T-helper 2 cell treated with Interferon-gamma antibody and Interleukin-4, amounts not matched to agents 5 μg/mL and 100 μg/mL, for 36 hours (primary cell): Measurements from ENCODE around the gene NAA38.
A peak's percentile ranks its signal among the peaks of the same experiment; 100 is the strongest.

Experiments
- DNase-seq: peaks from one replicate; pipeline ENCODE4 v3.0.0; 2021; ENCODE audit warnings: low spot score
- H3K27ac Mint-ChIP-seq: one replicate; pipeline ENCODE4 v1.8.0; 2021; ENCODE audit warnings: mild to moderate bottlenecking, mixed read lengths
- H3K27me3 Mint-ChIP-seq: one replicate; pipeline ENCODE4 v1.8.0; 2021; ENCODE audit warnings: low read depth, mixed read lengths
- H3K36me3 Mint-ChIP-seq: one replicate; pipeline ENCODE4 v1.8.0; 2021; ENCODE audit warnings: low read depth, mixed read lengths
- H3K4me1 Mint-ChIP-seq: one replicate; pipeline ENCODE4 v1.8.0; 2021; ENCODE audit warnings: low read depth, mixed read lengths
- H3K4me3 Mint-ChIP-seq: one replicate; pipeline ENCODE4 v1.8.0; 2022; ENCODE audit warnings: mild to moderate bottlenecking, moderate library complexity, mixed read lengths
- H3K9me3 Mint-ChIP-seq: one replicate; pipeline ENCODE4 v1.8.0; 2021; ENCODE audit warnings: mixed read lengths

NAA38 gene

GRCh38 chr17:7843536-7844291 lies 13.6 kb downstream of the NAA38 start:
- H3K9me3 Mint-ChIP-seq = no peaks in the 10 kb centered on the region
- H3K27ac Mint-ChIP-seq = peak overlapping the region; percentile 99
- peaks cover 42% of the 10 kb centered on the region for H3K4me1 Mint-ChIP-seq
- H3K4me3 Mint-ChIP-seq = peak overlapping the region; percentile 99
- H3K27me3 Mint-ChIP-seq = no peaks in the 10 kb centered on the region
- peaks cover 2% of the 10 kb centered on the region for H3K36me3 Mint-ChIP-seq
- DNase-seq = peak; percentile 85

- Mint-ChIP-seq H3K4me1 (peaks cover 46% of the 10 kb centered on the region), H3K9me3 (no peaks in the 10 kb centered on the region)
- no peak for DNase-seq
Observed at GRCh38 chr17:7843257-7843535, 14.2 kb downstream of the NAA38 start.

GRCh38 chr17:7842380-7843256 lies 14.7 kb downstream of the NAA38 start:
- H3K27ac Mint-ChIP-seq = peak overlapping the region; percentile 99
- H3K9me3 Mint-ChIP-seq = no peaks in the 10 kb centered on the region
- no peaks in the 10 kb centered on the region for H3K27me3 Mint-ChIP-seq
- peak overlapping the region; percentile 99 for H3K4me3 Mint-ChIP-seq
- peaks cover 49% of the 10 kb centered on the region for H3K4me1 Mint-ChIP-seq
- peak; percentile 96 for DNase-seq
- H3K36me3 Mint-ChIP-seq = peaks cover 2% of the 10 kb centered on the region

More at GRCh38 chr17:7843257-7843535, 14.2 kb downstream of the NAA38 start:
- H3K27ac Mint-ChIP-seq = peak overlapping the region; percentile 99
- H3K4me3 Mint-ChIP-seq = peak overlapping the region; percentile 99
- peaks cover 2% of the 10 kb centered on the region for H3K36me3 Mint-ChIP-seq
- no peaks in the 10 kb centered on the region for H3K27me3 Mint-ChIP-seq

GRCh38 chr17:7841915-7842379 lies 15.4 kb downstream of the NAA38 start:
- H3K27ac Mint-ChIP-seq = peak overlapping the region; percentile 99
- no peaks in the 10 kb centered on the region for H3K9me3 Mint-ChIP-seq
- H3K36me3 Mint-ChIP-seq = peaks cover 2% of the 10 kb centered on the region
- peaks cover 55% of the 10 kb centered on the region for H3K4me1 Mint-ChIP-seq
- H3K4me3 Mint-ChIP-seq = peak overlapping the region; percentile 99
- peak; percentile 85 for DNase-seq
- no peaks in the 10 kb centered on the region for H3K27me3 Mint-ChIP-seq

GRCh38 chr17:7841396-7841914 lies 15.9 kb downstream of the NAA38 start:
- Mint-ChIP-seq H3K36me3 (no peaks in the 10 kb centered on the region), H3K27me3 (no peaks in the 10 kb centered on the region), H3K9me3 (no peaks in the 10 kb centered on the region), H3K4me1 (peaks cover 60% of the 10 kb centered on the region), H3K4me3 (peak overlapping the region; percentile 99), H3K27ac (peak overlapping the region; percentile 91)
- DNase-seq = peak; percentile 87

GRCh38 chr17:7840875-7841274 lies 16.5 kb downstream of the NAA38 start:
- Mint-ChIP-seq H3K4me3 (peak overlapping the region; percentile 85), H3K4me1 (peaks cover 62% of the 10 kb centered on the region), H3K27ac (peak overlapping the region; percentile 91), H3K27me3 (no peaks in the 10 kb centered on the region), H3K9me3 (no peaks in the 10 kb centered on the region), H3K36me3 (no peaks in the 10 kb centered on the region)
- DNase-seq = no peak

- Mint-ChIP-seq H3K27me3 (no peaks in the 10 kb centered on the region), H3K4me1 (peaks cover 59% of the 10 kb centered on the region), H3K4me3 (peak overlapping the region; percentile 85), H3K27ac (peak overlapping the region; percentile 60), H3K36me3 (no peaks in the 10 kb centered on the region), H3K9me3 (no peaks in the 10 kb centered on the region)
- no peak for DNase-seq
Observed at GRCh38 chr17:7840441-7840840, 16.9 kb downstream of the NAA38 start.

GRCh38 chr17:7839876-7840261 lies 17.5 kb downstream of the NAA38 start:
- H3K4me1 Mint-ChIP-seq = peaks cover 61% of the 10 kb centered on the region
- no peak for DNase-seq
- no peaks in the 10 kb centered on the region for H3K27me3 Mint-ChIP-seq
- H3K9me3 Mint-ChIP-seq = no peaks in the 10 kb centered on the region
- H3K27ac Mint-ChIP-seq = no peak overlapping the region
- H3K36me3 Mint-ChIP-seq = no peaks in the 10 kb centered on the region
- peak overlapping the region; percentile 11 for H3K4me3 Mint-ChIP-seq

- H3K4me1 Mint-ChIP-seq = peaks cover 62% of the 10 kb centered on the region
- H3K4me3 Mint-ChIP-seq = peak overlapping the region; percentile 71
- no peaks in the 10 kb centered on the region for H3K27me3 Mint-ChIP-seq
- no peaks in the 10 kb centered on the region for H3K36me3 Mint-ChIP-seq
- H3K27ac Mint-ChIP-seq = peak overlapping the region; percentile 54
- no peaks in the 10 kb centered on the region for H3K9me3 Mint-ChIP-seq
- no peak for DNase-seq
Observed at GRCh38 chr17:7839190-7839875, 18.0 kb downstream of the NAA38 start.

GRCh38 chr17:7838090-7839075 lies 19.0 kb downstream of the NAA38 start:
- peaks cover 3% of the 10 kb centered on the region for H3K27me3 Mint-ChIP-seq
- H3K9me3 Mint-ChIP-seq = no peaks in the 10 kb centered on the region
- peaks cover 65% of the 10 kb centered on the region for H3K4me1 Mint-ChIP-seq
- peak overlapping the region; percentile 71 for H3K27ac Mint-ChIP-seq
- H3K4me3 Mint-ChIP-seq = peak overlapping the region; percentile 88
- H3K36me3 Mint-ChIP-seq = no peaks in the 10 kb centered on the region
- DNase-seq = no peak

GRCh38 chr17:7837408-7838088 lies 19.8 kb downstream of the NAA38 start:
- H3K27ac Mint-ChIP-seq = peak overlapping the region; percentile 70
- H3K4me1 Mint-ChIP-seq = peaks cover 62% of the 10 kb centered on the region
- peak overlapping the region; percentile 88 for H3K4me3 Mint-ChIP-seq
- H3K36me3 Mint-ChIP-seq = no peaks in the 10 kb centered on the region
- H3K9me3 Mint-ChIP-seq = no peaks in the 10 kb centered on the region
- DNase-seq = no peak
- peaks cover 5% of the 10 kb centered on the region for H3K27me3 Mint-ChIP-seq

- DNase-seq = peak; percentile 48
- peak overlapping the region; percentile 88 for H3K4me3 Mint-ChIP-seq
- peaks cover 6% of the 10 kb centered on the region for H3K27me3 Mint-ChIP-seq
Observed at GRCh38 chr17:7836596-7837407, 20.6 kb downstream of the NAA38 start.

More at GRCh38 chr17:7836596-7837407, 20.6 kb downstream of the NAA38 start:
- H3K27ac Mint-ChIP-seq = peak overlapping the region; percentile 70
- peaks cover 57% of the 10 kb centered on the region for H3K4me1 Mint-ChIP-seq
- H3K36me3 Mint-ChIP-seq = no peaks in the 10 kb centered on the region
- no peaks in the 10 kb centered on the region for H3K9me3 Mint-ChIP-seq
